Heart right ventricle (tissue), 16 donors: ENCODE measurements around the gene PPP2R3A. TPM values are rescaled to one million over a fixed set of nuclear protein-coding genes. Genes with fewer than 3 reads are reported as not detected.
"Not testable (repeated sequence)": the region's sequence is repeated elsewhere in the genome, so short reads cannot be mapped to it uniquely, and the experiment has no call there.

Source experiments
- ATAC-seq, 8 donors: fragments of 200-7000 bp; cut with Tn5 transposase; one replicate each; pipeline ENCODE4 v1.9.1; 2020; ENCODE audit warnings: mild to moderate bottlenecking in 8 of 8, moderate library complexity in 8 of 8, moderate number of reproducible peaks in 1 of 8
- DNase-seq, 2 donors: peaks; one replicate each; pipeline ENCODE4 v3.0.0-alpha.2; 2020
- H3K27ac ChIP-seq, 10 donors: fragments of 200-600 bp; sonication (generic) in 2 of 10; one replicate each; pipeline versions ENCODE4 v1.5.0 to v1.8.0; 2020 to 2022; ENCODE audit warnings: mild to moderate bottlenecking in 3 of 10
- H3K27me3 ChIP-seq, 7 donors: fragments of 200-600 bp; one replicate each; pipeline ENCODE4 v1.8.0; 2021 to 2022; ENCODE audit warnings: mild to moderate bottlenecking in 2 of 7
- H3K36me3 ChIP-seq, 9 donors: fragments of 200-600 bp; sonication (generic) in 1 of 9; one replicate each; pipeline versions ENCODE4 v1.5.0 to v1.8.0; 2020 to 2022; ENCODE audit warnings: mild to moderate bottlenecking in 2 of 9
- H3K4me1 ChIP-seq, 9 donors: fragments of 200-600 bp; sonication (generic) in 1 of 9; one replicate each; pipeline versions ENCODE4 v1.5.0 to v1.8.0; 2020 to 2022; ENCODE audit warnings: mild to moderate bottlenecking in 4 of 9
- H3K4me3 ChIP-seq, 10 donors: fragments of 200-600 bp; sonication (generic) in 2 of 10; one replicate each; pipeline versions ENCODE4 v1.5.0 to v1.8.0; 2020 to 2022; ENCODE audit warnings: mild to moderate bottlenecking in 7 of 10, moderate library complexity in 2 of 10
- H3K9me3 ChIP-seq, 11 donors: fragments of 200-600 bp in 10 of 11; sonication (generic) in 2 of 11; one replicate each; pipeline versions ENCODE4 v1.5.0 to v1.8.0; 2013 to 2022; ENCODE audit warnings: mild to moderate bottlenecking in 2 of 11, control low read depth in 1 of 11, moderate library complexity in 1 of 11
- CTCF ChIP-seq, 9 donors: fragments of 200-600 bp; sonication (generic) in 2 of 9; IDR thresholded peaks; one replicate each; pipeline versions ENCODE4 v1.5.0 to v1.8.0; 2021 to 2022; ENCODE audit warnings: antibody characterized with exemption in 9 of 9, mild to moderate bottlenecking in 5 of 9, moderate library complexity in 1 of 9
- WGBS, 2 donors: extraction: QIAGEN DNeasy Blood & Tissue Kit; methylation state at CpG; one replicate each; pipeline ENCODE4 v1.1.7; 2013; ENCODE audit warnings: inconsistent platforms in 1 of 2; 5-methylcytosine and 5-hydroxymethylcytosine counted together
- intact Hi-C, 10 donors: fragments of 100-400 bp; cut with DNase I; formaldehyde crosslinking; loops; one replicate each; pipeline versions ENCODE4 v1.11.1 to v1.14.2; 2022
- polyA plus RNA-seq, 2 donors: library from polyadenylated mRNA; stranded (reverse); fragments of 200-250 nt; gene quantifications; one replicate each; pipeline ENCODE4 v1.2.3, GENCODE V29; 2013
- total RNA-seq, 10 donors: library from RNA; stranded (reverse); fragmentation: NEBNext Ultra II Directional in 3 of 10; extraction: Animal tissue kit (Norgen Biotek cat#: 25700) in 3 of 10; gene quantifications; one replicate each; pipeline versions ENCODE4 v1.2.1 to v1.2.4, GENCODE V29; 2021 to 2023
- donor health status: Arrhythmogenic right ventricular cardiomyopathy.
- donor health status: ischemic (EF 13 %, LVEDD 7.1; RV severe dilation, severe dysfunction).
- donor health status: healthy with polysubstance abuse.
- donor health status: DM: no; HTN: yes; CAD: no.
- donor health status: DM: no; HTN: no; CAD: no.
- donor health status: ischemic (EF 25% LVEDD 6.9; RV normal size, moderate dysfunction).
- donor health status: ischemic (EF 25% LVEDD 5.7; RV mildly dilated, moderate dysfunction).
- donor health status: healthy.
- donor health status: DM: yes; HTN: yes; CAD: no.
- donor health status: Ischemic cardiomyopathy.
- donor health status: ischemic (EF 35%, LVEDD 5.7; RV mildly dilated, moderate dysfunction).
- donor health status: nonischemic (EF 11% LVEDD 7.7; RV severe dilation, severe dysfunction).
- donor health status: DM: yes; HTN: yes; CAD: no.
- donor health status: PGD.
- donor health status: ischemic (EF 29% LVEDD 5.4; RV normal size, mild dysfunction).
- donor health status: nonischemic (EF 23%, LVEDD 6.1; RV moderate dilation, normal function).

Gene PPP2R3A
- total and polyA plus RNA-seq, 12 donors, result 4.9 to 148 (median 106) TPM

GRCh38 chr3:136189043-136189442 is 223.5 kb downstream of the PPP2R3A start:
- intact Hi-C loops, result no loop called here
- no peak for ATAC-seq
- H3K4me1 ChIP-seq, result peaks cover 2 to 92% (median 86%) of the 10 kb centered on the region in 9 donors

GRCh38 chr3:136189859-136190617 is 224.5 kb downstream of the PPP2R3A start:
- 90 to 91% methylated on average over 11 of the region's 11 CpGs for WGBS, 2 donors
- intact Hi-C loops, result loop anchor here in 6 of 10 donors (5.0 to 10.0 kb wide), 5 partner anchors 38 to 562 kb away; partner anchors contain the start of gene STAG1 (in 2 of the 6)

More at GRCh38 chr3:136189043-136189442, 223.5 kb downstream of the PPP2R3A start:
- Histone ChIP-seq H3K9me3 (no peaks in the 10 kb centered on the region), H3K27ac (no peak overlapping the region), H3K27me3 (no peaks in the 10 kb centered on the region), H3K4me3 (no peak overlapping the region), H3K36me3 (no peaks in the 10 kb centered on the region)
- TF ChIP-seq CTCF (IDR thresholded peaks at IDR 0.05), result no peak
- WGBS, 2 donors, result 76 to 82% methylated on average over 5 of the region's 5 CpGs
- DNase-seq, result no peak

GRCh38 chr3:136192195-136192594 is 226.7 kb downstream of the PPP2R3A start:
- WGBS, 2 donors, result 19 to 40% methylated on average over 6 of the region's 6 CpGs
- intact Hi-C loops, result loop anchor here in 6 of 10 donors (5.0 to 10.0 kb wide), 5 partner anchors 40 to 560 kb away; partner anchors contain the start of gene STAG1 (in 2 of the 6)
- H3K27ac ChIP-seq, result peak overlapping the region in 5 of 10 donors; percentile 99 to 100 (median 100)
- H3K4me1 ChIP-seq, result peaks cover 0 to 70% (median 62%) of the 10 kb centered on the region in 9 donors
- H3K9me3 ChIP-seq, H3K36me3 ChIP-seq, H3K27me3 ChIP-seq, DNase-seq, ATAC-seq: not testable (repeated sequence)
- H3K4me3 ChIP-seq, result peak overlapping the region in 8 of 10 donors; percentile 70 to 95 (median 82)

More at GRCh38 chr3:136189859-136190617, 224.5 kb downstream of the PPP2R3A start:
- TF ChIP-seq CTCF (IDR thresholded peaks at IDR 0.05), result no peak
- Histone ChIP-seq H3K9me3 (no peaks in the 10 kb centered on the region), H3K4me1 (peaks cover 2 to 85% (median 76%) of the 10 kb centered on the region in 9 donors), H3K4me3 (no peak overlapping the region), H3K27ac (no peak overlapping the region), H3K36me3 (no peaks in the 10 kb centered on the region), H3K27me3 (no peaks in the 10 kb centered on the region)
- no peak for ATAC-seq
- DNase-seq, result no peak

GRCh38 chr3:136192831-136193230 is 227.3 kb downstream of the PPP2R3A start:
- ATAC-seq (no peak), DNase-seq (no peak)
- no peak for TF ChIP-seq CTCF (IDR thresholded peaks at IDR 0.05)
- peak overlapping the region in 7 of 10 donors; percentile 12 to 100 (median 100) for H3K27ac ChIP-seq
- no peaks in the 10 kb centered on the region for H3K9me3 ChIP-seq
- no peaks in the 10 kb centered on the region for H3K36me3 ChIP-seq
- no peaks in the 10 kb centered on the region for H3K27me3 ChIP-seq
- WGBS, 2 donors, result 3% methylated on average over 2 of the region's 2 CpGs
- peaks cover 3 to 70% (median 62%) of the 10 kb centered on the region in 9 donors for H3K4me1 ChIP-seq
- intact Hi-C loops, result loop anchor here in 6 of 10 donors (5.0 to 10.0 kb wide), 5 partner anchors 41 to 559 kb away; partner anchors contain the start of gene STAG1 (in 2 of the 6)
- H3K4me3 ChIP-seq, result peak overlapping the region; percentile 70 to 95 (median 80)
